ENCODE measurements around the gene CALHM4.

GRCh38 chr6:116512111-116512559 is 41.4 kb upstream of the CALHM4 start:
- no peak for TF ChIP-seq EZH2 (IDR thresholded peaks at IDR 0.05)
- TF ChIP-seq POLR2AphosphoS5 (IDR thresholded peaks at IDR 0.05; ENCODE audit: borderline replicate concordance, low read depth, low read length) = no peak
